ENCODE data around the gene PIAS1. TPM values are rescaled to one million over a fixed set of nuclear protein-coding genes. Genes with fewer than 3 reads are reported as not detected.

PIAS1 gene
- total and polyA plus RNA-seq, 2 donors (not counting 1 experiment from before 2014, with no cell fraction given): 28.8 to 87.3 TPM

DNA sequence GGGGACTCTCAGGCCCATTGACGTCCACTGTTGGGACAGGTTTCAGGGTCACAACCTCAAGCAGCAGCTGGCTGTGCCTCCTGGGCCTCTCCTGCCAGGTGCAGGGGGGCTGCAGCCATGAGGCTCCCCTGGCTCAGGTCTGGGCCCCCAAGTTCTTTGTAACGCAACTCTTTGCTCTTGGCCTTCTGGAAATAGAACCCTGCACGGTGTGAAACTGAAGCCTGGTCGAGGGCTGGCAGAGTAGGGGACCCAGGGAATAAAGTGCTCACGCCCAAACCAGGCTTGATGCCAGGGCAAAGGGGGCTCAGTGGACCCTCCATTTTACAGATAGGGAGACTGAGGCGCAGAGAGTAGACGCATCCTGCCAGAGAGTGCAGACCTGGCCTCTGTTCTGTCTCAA, 150.2 kb downstream of the PIAS1 start:
- no peak for TF ChIP-seq CTCF (IDR thresholded peaks at IDR 0.05)
- no peak for TF ChIP-seq EZH2 (IDR thresholded peaks at IDR 0.05; ENCODE audit: borderline replicate concordance, insufficient read depth, low read depth, low read length, poor library complexity, severe bottlenecking)
- Mint-ChIP-seq H3K4me3 (no peak overlapping the region), H3K9me3 (ENCODE audit: insufficient read depth) (no peaks in the 10 kb centered on the region), H3K27me3 (no peaks in the 10 kb centered on the region), H3K27ac (no peak overlapping the region), H3K4me1 (peaks cover 16% of the 10 kb centered on the region)
- H4K20me1 ChIP-seq (ENCODE audit: control insufficient read depth, insufficient read depth, low read length, poor library complexity, severe bottlenecking): no peaks in the 10 kb centered on the region
- H3K9ac ChIP-seq (ENCODE audit: low read length): no peak overlapping the region
- ChIA-PET CTCF (no interaction called here), POLR2A (no interaction called here)
- no peaks in the 10 kb centered on the region for H3K79me2 ChIP-seq (ENCODE audit: control insufficient read depth, insufficient read depth, low read length)
- H3K27me3 ChIP-seq (replicated peaks in 1 of 4; ENCODE audit: control extremely low read depth in 1 of 4, control insufficient read depth in 3 of 4, insufficient read depth in 4 of 4, low read length in 3 of 4): no peaks in the 10 kb centered on the region
- H2AFZ ChIP-seq (ENCODE audit: insufficient read depth, low read depth, low read length, poor library complexity, severe bottlenecking): no peak overlapping the region
- H3K9me3 ChIP-seq (ENCODE audit: control extremely low read depth in 1 of 3, control insufficient read depth in 2 of 3, insufficient read depth in 1 of 3, low read length in 2 of 3): peaks cover 0 to 1% (median 0%) of the 10 kb centered on the region in 3 donors
- peaks cover 0 to 3% of the 10 kb centered on the region in 2 experiments for H3K36me3 ChIP-seq (replicated peaks in 1 of 2; ENCODE audit: control extremely low read depth in 1 of 2, control insufficient read depth in 1 of 2, extremely low read depth in 1 of 2, insufficient read depth in 2 of 2, low read length in 1 of 2)
- H3K27ac ChIP-seq (ENCODE audit: low read length in 2 of 2): no peak overlapping the region
- WGBS (ENCODE audit: insufficient coverage): 96% methylated on average over 7 of the region's 7 CpGs
- no peak overlapping the region for H3K4me2 ChIP-seq (replicated peaks; ENCODE audit: low read depth, low read length, poor library complexity, severe bottlenecking)
- H3K4me1 ChIP-seq (ENCODE audit: control insufficient read depth in 2 of 2, insufficient read depth in 2 of 2, low read length in 2 of 2): peaks cover 12 to 21% of the 10 kb centered on the region in 2 donors
- no peak for DNase-seq
- intact Hi-C loops (cut with micrococcal nuclease): no loop called here
- H3K4me3 ChIP-seq (ENCODE audit: control extremely low read depth in 1 of 5, extremely low read depth in 1 of 5, insufficient read depth in 1 of 5, low read depth in 2 of 5, low read length in 4 of 5): no peak overlapping the region
- no peak for ATAC-seq (ENCODE audit: low read depth)

DNA sequence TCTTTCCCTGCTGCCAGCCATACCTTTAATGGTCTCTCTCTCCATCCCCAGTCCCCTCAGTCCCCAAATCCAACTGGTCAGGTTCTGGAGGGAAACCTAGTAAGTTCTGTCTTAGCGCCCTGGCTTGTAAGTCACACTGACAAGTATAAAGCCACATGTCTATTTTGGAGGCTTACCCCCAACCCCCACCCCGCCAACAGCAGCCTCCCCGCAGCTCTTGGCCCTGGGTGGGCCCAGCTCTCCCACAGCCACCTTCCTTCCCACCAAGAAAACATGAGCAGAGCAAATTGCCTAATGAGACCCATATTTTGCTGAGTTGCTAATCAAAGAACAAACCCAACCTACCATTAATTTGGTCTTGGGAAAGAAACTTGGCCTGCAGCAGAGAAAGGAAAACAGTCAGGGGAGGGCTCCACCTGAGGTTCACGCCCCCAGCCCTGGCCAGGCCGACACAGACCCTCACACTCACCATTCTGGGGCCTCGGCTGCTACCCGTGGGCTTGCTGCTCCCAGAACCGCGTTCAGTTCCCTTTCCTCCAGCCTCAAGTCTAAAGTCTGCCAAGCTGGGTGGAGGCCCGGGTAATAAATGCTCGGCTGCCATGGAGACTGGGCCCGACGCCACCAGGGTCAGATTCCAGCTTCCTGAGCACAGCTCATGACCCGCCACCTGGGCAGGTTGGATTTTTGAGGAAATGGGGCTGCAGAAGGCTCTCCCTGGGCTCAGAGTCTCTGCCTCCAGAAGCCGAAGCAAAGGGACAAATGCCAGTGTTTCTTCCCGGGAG, 150.9 kb downstream of the PIAS1 start, which contains the start of gene CALML4:
TSS of gene CALML4 (minus strand) at position 557 of the 782 bp plus-strand sequence. CDS start at position 472, 85 bp downstream.
- no peak for DNase-seq
- no peak within 1 kb of the TSS for H3K27ac ChIP-seq (ENCODE audit: low read length in 2 of 2)

More for the DNA sequence above, 150.9 kb downstream of the PIAS1 start, which contains the start of gene CALML4:
- Mint-ChIP-seq H3K27me3 (no peaks in the 10 kb centered on the region), H3K27ac (no peak within 1 kb of the TSS), H3K4me1 (peaks cover 22% of the 10 kb centered on the region), H3K4me3 (no peak within 1 kb of the TSS), H3K9me3 (ENCODE audit: insufficient read depth) (no peaks in the 10 kb centered on the region)
- Histone ChIP-seq H3K27me3 (replicated peaks in 1 of 4; ENCODE audit: control extremely low read depth in 1 of 4, control insufficient read depth in 3 of 4, insufficient read depth in 4 of 4, low read length in 3 of 4) (no peaks in the 10 kb centered on the region), H3K9ac (ENCODE audit: low read length) (no peak within 1 kb of the TSS), H4K20me1 (ENCODE audit: control insufficient read depth, insufficient read depth, low read length, poor library complexity, severe bottlenecking) (no peaks in the 10 kb centered on the region), H3K36me3 (replicated peaks in 1 of 2; ENCODE audit: control extremely low read depth in 1 of 2, control insufficient read depth in 1 of 2, extremely low read depth in 1 of 2, insufficient read depth in 2 of 2, low read length in 1 of 2) (peaks cover 0 to 3% of the 10 kb centered on the region in 2 experiments), H3K4me1 (ENCODE audit: control insufficient read depth in 2 of 2, insufficient read depth in 2 of 2, low read length in 2 of 2) (peaks cover 18 to 27% of the 10 kb centered on the region in 2 donors), H2AFZ (ENCODE audit: insufficient read depth, low read depth, low read length, poor library complexity, severe bottlenecking) (no peak within 1 kb of the TSS), H3K9me3 (ENCODE audit: control extremely low read depth in 1 of 3, control insufficient read depth in 2 of 3, insufficient read depth in 1 of 3, low read length in 2 of 3) (peaks cover 0 to 7% (median 0%) of the 10 kb centered on the region in 3 donors), H3K4me3 (ENCODE audit: control extremely low read depth in 1 of 5, extremely low read depth in 1 of 5, insufficient read depth in 1 of 5, low read depth in 2 of 5, low read length in 4 of 5) (no peak within 1 kb of the TSS), H3K79me2 (ENCODE audit: control insufficient read depth, insufficient read depth, low read length) (peaks cover under 1% of the 10 kb centered on the region), H3K4me2 (replicated peaks; ENCODE audit: low read depth, low read length, poor library complexity, severe bottlenecking) (peak within 1 kb of the TSS; percentile 17)
- intact Hi-C loops (cut with micrococcal nuclease): no loop called here
- no peak for ATAC-seq (ENCODE audit: low read depth)
- POLR2A ChIA-PET: no interaction called here
- TF ChIP-seq CTCF (IDR thresholded peaks at IDR 0.05) (no peak), EZH2 (IDR thresholded peaks at IDR 0.05; ENCODE audit: borderline replicate concordance, insufficient read depth, low read depth, low read length, poor library complexity, severe bottlenecking) (no peak)
- 48% methylated on average over 12 of the region's 16 CpGs for WGBS (ENCODE audit: insufficient coverage)
- CTCF ChIA-PET: no interaction called here
